Cerebellar cortex (tissue), 1 donor: ENCODE data around the gene KRTAP12-2.
"Not testable (repeated sequence)": the region's sequence is repeated elsewhere in the genome, so short reads cannot be mapped to it uniquely, and the experiment has no call there.

Experiments used
- DNase-seq: peaks from one replicate; pipeline ENCODE4 v3.0.0-alpha.2; 2015; ENCODE audit warnings: low spot score

KRTAP12-2 gene

DNA sequence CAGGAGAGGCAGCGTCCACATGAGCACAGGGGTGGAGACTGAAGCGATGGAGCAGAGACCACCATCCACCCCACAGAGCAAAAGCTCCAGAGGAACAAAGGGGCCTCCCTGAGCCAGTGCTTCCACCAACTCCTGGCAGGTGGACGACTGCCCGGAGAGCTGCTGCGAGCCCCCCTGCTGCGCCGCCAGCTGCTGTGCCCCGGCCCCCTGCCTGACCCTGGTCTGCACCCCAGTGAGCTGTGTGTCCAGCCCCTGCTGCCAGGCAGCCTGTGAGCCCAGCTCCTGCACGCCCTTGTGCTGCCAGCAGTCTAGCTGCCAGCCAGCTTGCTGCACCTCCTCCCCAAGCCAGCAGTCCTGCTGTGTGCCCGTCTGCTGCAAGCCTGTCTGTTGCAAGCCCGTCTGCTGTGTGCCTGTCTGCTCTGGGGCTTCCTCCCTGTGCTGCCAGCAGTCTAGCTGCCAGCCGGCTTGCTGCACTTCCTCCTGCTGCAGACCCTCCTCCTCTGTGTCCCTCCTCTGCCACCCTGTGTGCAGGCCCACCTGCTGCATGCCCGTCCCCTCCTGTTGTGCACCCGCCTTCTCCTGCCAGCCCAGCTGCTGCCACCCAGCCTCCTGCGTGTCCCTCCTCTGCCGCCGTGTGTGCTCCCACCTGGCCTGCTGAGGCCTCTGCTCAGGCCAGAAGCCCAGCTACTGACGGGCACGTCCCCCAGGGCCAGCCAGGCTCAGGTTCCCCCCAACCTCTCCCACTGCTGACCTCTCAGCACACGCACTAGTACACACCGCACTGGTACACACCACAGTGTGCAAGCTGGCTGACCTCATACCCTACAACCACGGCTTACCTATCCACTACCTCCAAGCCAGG lies 35.6 kb upstream of the KRTAP12-2 start:
- DNase-seq = peak; percentile 52

GRCh38 chr21:44701541-44701940 lies 34.8 kb upstream of the KRTAP12-2 start:
- DNase-seq = no peak

- DNase-seq = no peak
Measured at GRCh38 chr21:44701023-44701400, 34.3 kb upstream of the KRTAP12-2 start.

- DNase-seq = no peak
Measured at GRCh38 chr21:44700101-44701022, 33.6 kb upstream of the KRTAP12-2 start.

DNA sequence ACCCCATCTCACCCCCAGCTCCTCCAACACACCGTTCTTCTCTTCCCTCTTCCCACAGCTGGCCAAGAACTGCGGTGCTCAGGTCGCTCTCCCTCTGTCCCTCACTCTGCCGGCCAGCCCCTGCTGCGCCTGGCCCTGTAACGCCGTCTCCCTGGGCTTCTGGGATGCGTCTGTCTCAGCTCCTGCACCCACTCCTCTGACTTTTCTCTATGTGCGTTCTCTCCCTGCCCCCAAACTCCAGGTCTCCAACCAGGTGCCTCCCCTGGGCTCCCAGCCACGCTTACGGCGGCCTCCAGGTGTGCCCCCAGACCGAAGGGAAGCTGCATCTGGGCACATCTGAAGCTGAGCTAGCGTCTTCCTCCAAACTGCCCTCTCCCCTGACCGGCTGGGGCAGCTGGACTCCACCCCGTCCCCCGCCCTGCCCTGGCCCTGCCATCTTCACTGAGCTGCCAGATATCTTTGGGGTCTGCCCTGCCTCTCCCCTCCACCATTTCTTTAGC lies 32.8 kb upstream of the KRTAP12-2 start:
- no peak for DNase-seq

- DNase-seq = no peak
Measured at GRCh38 chr21:44697811-44698734, 31.3 kb upstream of the KRTAP12-2 start.

DNA sequence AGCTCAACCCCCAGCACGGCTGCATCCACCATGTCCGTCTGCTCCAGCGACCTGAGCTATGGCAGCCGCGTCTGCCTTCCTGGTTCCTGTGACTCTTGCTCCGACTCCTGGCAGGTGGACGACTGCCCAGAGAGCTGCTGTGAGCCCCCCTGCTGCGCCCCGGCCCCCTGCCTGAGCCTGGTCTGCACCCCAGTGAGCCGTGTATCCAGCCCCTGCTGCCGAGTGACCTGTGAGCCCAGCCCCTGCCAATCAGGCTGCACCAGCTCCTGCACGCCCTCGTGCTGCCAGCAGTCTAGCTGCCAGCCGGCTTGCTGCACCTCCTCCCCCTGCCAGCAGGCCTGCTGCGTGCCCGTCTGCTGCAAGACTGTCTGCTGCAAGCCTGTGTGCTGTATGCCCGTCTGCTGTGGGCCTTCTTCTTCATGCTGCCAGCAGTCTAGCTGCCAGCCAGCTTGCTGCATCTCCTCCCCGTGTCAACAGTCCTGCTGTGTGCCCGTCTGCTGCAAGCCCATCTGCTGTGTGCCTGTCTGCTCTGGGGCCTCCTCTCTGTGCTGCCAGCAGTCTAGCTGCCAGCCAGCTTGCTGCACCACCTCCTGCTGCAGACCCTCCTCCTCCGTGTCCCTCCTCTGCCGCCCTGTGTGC lies 30.6 kb upstream of the KRTAP12-2 start, which contains the start of gene KRTAP10-12:
Gene KRTAP10-12, plus strand, starts transcription at position 1 of the 639 bp plus-strand sequence. Its CDS starts 30 bp downstream, at position 31.
- peak; percentile 57 for DNase-seq

- DNase-seq = no peak
Measured at GRCh38 chr21:44696572-44696971, 29.8 kb upstream of the KRTAP12-2 start.

DNA sequence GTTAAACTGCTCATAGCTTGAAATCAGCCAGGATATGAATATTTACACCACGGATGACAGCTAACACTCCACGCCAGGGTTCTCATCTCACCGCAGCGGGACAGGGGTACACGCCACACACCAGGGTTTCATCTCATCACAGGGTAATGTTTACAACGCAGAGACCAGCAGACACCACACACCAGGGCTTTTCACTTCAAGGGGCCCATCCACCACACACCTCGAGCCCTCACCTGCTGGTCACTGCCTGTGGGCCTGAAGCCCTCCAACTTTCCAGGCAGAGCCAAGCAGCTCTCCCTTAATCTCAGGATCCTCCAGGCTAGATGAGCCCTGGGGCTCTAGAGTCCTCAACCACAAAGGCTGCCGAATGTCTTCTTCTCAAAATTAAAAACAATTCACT lies 28.9 kb upstream of the KRTAP12-2 start:
- DNase-seq = no peak

DNA sequence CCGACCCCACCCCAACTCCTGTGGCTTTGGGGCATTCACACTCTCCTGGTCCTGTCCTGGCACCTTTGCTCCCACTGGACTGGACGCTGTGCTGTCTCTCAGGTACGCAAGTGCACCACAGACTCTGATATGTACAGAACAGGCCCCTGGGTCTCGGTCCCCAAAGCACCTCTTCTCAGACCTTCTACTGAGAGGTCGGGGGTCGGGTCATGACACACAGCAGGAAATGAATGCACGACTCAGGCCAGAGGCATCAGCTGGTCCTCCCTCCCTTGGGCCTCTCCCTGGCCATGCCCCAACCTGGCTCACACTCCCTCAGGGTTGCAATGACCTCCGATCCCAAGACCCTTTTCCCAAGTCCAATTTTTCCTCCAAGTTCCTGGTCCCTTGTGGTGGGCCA lies 28.5 kb upstream of the KRTAP12-2 start:
- DNase-seq = no peak

DNA sequence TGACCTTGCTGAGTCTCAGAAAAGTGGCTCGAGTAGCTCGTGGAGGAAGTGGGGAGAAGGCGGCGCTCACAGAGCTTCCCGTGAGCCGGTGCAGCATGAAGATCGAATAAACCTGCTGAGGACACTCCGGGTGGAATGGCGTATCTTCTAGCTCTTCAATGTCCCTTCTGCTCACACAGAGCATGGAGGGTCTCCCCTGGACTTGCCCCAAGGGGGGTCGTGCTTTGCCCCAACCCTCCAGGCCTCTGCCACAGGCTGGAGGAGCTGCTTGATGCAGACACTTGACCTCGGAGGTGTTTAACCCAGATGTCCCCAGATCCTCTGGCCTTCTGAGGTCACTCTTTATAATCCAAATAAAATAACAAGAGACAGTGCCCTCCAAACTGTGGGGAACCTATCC lies 28.0 kb upstream of the KRTAP12-2 start:
- no peak for DNase-seq

GRCh38 chr21:44692798-44693512 lies 26.2 kb upstream of the KRTAP12-2 start:
- DNase-seq = no peak

DNA sequence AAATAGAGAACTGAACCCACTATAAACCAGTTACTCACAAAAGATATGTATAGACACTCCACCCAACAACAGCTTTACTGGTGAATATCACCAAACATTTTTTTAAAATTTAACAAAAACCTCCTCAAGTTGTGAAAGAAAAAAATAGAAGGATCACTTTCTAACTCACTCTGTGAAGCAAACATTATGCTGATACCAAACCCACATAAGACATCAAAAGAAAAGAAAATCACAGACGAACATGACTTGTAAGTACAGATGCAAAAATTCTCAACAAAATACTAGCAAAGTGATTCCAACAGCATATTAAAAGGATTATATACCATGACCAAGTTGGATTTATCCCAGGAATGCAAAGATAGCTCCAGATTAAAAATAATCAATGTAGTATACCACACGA lies 25.0 kb upstream of the KRTAP12-2 start:
- DNase-seq = no peak

- DNase-seq = not testable (repeated sequence)
Measured at GRCh38 chr21:44689740-44690139, 23.0 kb upstream of the KRTAP12-2 start.

DNA sequence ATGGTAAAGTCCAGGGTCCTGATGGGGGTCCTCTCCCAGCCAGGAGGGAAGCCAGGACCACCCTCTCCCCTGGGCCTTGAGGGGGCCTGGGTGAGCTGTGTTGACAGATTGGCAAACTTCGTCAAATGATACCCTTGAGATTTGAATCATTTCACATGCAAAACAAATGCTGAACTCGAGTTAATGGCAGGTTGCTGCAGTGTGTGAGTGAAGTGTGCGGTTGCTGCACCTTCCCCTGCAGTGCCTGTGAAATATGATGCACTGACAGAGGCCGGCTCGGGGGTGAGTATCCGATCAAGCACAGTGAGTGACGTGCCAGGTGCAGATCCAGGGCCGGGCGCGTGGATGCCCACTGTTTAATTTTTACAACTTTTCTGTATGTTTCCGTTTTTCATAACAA lies 20.9 kb upstream of the KRTAP12-2 start:
- no peak for DNase-seq

- no peak for DNase-seq
Measured at GRCh38 chr21:44686843-44687561, 20.3 kb upstream of the KRTAP12-2 start.

DNA sequence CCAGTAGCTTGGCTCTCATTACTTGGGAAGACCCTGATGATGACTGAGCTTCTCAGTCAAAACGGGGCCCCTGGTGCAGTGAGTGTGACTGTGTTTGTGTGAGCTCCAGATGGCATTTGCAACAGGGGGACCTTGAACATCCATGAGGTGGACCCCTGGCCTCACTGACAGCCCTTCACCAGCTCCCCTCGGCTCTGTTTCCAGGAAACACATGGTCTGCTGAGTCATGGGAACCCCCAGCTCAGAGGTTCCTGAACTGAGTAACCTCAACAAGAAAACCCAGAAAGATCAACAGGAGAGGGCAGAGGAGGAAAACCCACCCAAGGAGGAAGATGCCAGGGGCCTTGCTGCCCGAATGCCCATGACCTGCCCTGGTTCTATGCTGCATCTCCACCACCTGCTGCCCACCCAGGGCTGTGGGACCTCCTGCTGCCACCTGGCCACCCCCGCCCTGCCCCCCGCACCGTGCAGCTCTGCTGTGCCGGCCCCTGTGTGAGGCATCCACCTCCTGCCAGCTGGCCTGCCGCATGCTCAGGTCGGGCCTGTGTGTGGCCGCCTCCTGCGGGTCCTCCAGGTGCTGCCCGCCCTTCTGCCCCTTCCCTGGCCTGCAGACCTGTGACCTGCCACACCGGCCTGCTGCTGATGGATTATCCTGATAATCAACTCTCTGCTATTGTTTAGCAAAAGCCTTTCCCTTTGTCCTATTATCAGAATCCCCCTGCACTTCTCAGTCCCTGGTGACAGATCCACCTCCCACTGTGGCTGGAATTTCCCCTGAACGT lies 19.5 kb upstream of the KRTAP12-2 start:
- no peak for DNase-seq

- DNase-seq = not testable (repeated sequence)
Measured at GRCh38 chr21:44685050-44685449, 18.3 kb upstream of the KRTAP12-2 start.

DNA sequence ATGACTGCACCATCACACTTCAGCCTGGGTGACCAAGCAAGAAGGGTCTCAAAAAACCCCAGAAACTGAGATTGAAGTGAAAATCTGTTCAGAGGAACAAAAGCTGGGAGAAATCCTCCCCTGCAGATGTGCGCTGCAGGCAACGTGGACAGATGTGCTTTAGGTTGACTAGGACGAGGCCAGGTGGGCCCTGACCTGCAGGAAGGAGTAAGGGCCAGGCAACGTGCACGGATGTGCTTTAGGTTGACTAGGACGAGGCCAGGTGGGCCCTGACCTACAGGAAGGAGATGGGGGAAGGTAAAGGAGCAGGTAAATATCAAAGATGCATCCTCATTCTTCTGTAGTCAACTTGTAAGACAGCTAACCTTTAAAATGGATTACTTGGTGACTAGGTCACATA lies 17.8 kb upstream of the KRTAP12-2 start:
- DNase-seq = no peak
